ENCODE results near the gene SDR42E2.
"Not testable (repeated sequence)": the region's sequence is repeated elsewhere in the genome, so short reads cannot be mapped to it uniquely, and the experiment has no call there.

Gene SDR42E2

GRCh38 chr16:22123146-22123545, 39.2 kb upstream of the SDR42E2 start:
- DNase-seq (ENCODE audit: extremely low read depth, insufficient read length): no peak
- peak; percentile 40 for TF ChIP-seq CTCF (IDR thresholded peaks at IDR 0.05; ENCODE audit: insufficient read depth, low read length, poor library complexity, severe bottlenecking)
- no peak overlapping the region for H3K4me3 ChIP-seq (replicated peaks; ENCODE audit: low read depth, low read length)
- no peaks in the 10 kb centered on the region; the same call in none of the 2 replicates for H3K27me3 ChIP-seq (replicated peaks; ENCODE audit: control insufficient read depth, insufficient read depth, low read length)
- no peaks in the 10 kb centered on the region for H3K36me3 ChIP-seq (ENCODE audit: control insufficient read depth, insufficient read depth, low read length)

- no peaks in the 10 kb centered on the region; the same call in none of the 2 replicates for H3K27me3 ChIP-seq (replicated peaks; ENCODE audit: control insufficient read depth, insufficient read depth, low read length)
- DNase-seq (ENCODE audit: extremely low read depth, insufficient read length): no peak
- no peak overlapping the region for H3K4me3 ChIP-seq (replicated peaks; ENCODE audit: low read depth, low read length)
- no peaks in the 10 kb centered on the region for H3K36me3 ChIP-seq (ENCODE audit: control insufficient read depth, insufficient read depth, low read length)
- no peak for TF ChIP-seq CTCF (IDR thresholded peaks at IDR 0.05; ENCODE audit: insufficient read depth, low read length, poor library complexity, severe bottlenecking)
Measured at GRCh38 chr16:22123759-22124490, 38.4 kb upstream of the SDR42E2 start.

- no peak for DNase-seq (ENCODE audit: extremely low read depth, insufficient read length)
- TF ChIP-seq CTCF (IDR thresholded peaks at IDR 0.05; ENCODE audit: insufficient read depth, low read length, poor library complexity, severe bottlenecking): no peak
Measured at GRCh38 chr16:22124583-22125284, 37.6 kb upstream of the SDR42E2 start.

GRCh38 chr16:22126037-22126558, 36.2 kb upstream of the SDR42E2 start:
- H3K27me3 ChIP-seq (replicated peaks; ENCODE audit: control insufficient read depth, insufficient read depth, low read length): no peaks in the 10 kb centered on the region; the same call in none of the 2 replicates
- no peak for TF ChIP-seq CTCF (IDR thresholded peaks at IDR 0.05; ENCODE audit: insufficient read depth, low read length, poor library complexity, severe bottlenecking)
- DNase-seq (ENCODE audit: extremely low read depth, insufficient read length): no peak
- H3K36me3 ChIP-seq (ENCODE audit: control insufficient read depth, insufficient read depth, low read length): no peaks in the 10 kb centered on the region
- no peak overlapping the region for H3K4me3 ChIP-seq (replicated peaks; ENCODE audit: low read depth, low read length)

More at GRCh38 chr16:22124583-22125284, 37.6 kb upstream of the SDR42E2 start:
- no peak overlapping the region for H3K4me3 ChIP-seq (replicated peaks; ENCODE audit: low read depth, low read length)
- no peaks in the 10 kb centered on the region for H3K36me3 ChIP-seq (ENCODE audit: control insufficient read depth, insufficient read depth, low read length)
- H3K27me3 ChIP-seq (replicated peaks; ENCODE audit: control insufficient read depth, insufficient read depth, low read length): no peaks in the 10 kb centered on the region; the same call in none of the 2 replicates

- not testable (repeated sequence) for H3K27me3 ChIP-seq (replicated peaks; ENCODE audit: control insufficient read depth, insufficient read depth, low read length); DNase-seq (ENCODE audit: extremely low read depth, insufficient read length); H3K36me3 ChIP-seq (ENCODE audit: control insufficient read depth, insufficient read depth, low read length); H3K4me3 ChIP-seq (replicated peaks; ENCODE audit: low read depth, low read length)
Measured at GRCh38 chr16:22128537-22128936, 33.8 kb upstream of the SDR42E2 start.

- DNase-seq (ENCODE audit: extremely low read depth, insufficient read length): no peak
- no peak for TF ChIP-seq CTCF (IDR thresholded peaks at IDR 0.05; ENCODE audit: insufficient read depth, low read length, poor library complexity, severe bottlenecking)
- Histone ChIP-seq H3K27me3 (replicated peaks; ENCODE audit: control insufficient read depth, insufficient read depth, low read length) (no peaks in the 10 kb centered on the region; the same call in none of the 2 replicates), H3K4me3 (replicated peaks; ENCODE audit: low read depth, low read length) (no peak overlapping the region), H3K36me3 (ENCODE audit: control insufficient read depth, insufficient read depth, low read length) (no peaks in the 10 kb centered on the region)
Measured at GRCh38 chr16:22130528-22130927, 31.8 kb upstream of the SDR42E2 start.

Measured in GM06990 (cell line).